ENCODE data around the gene DOCK1.

DNA sequence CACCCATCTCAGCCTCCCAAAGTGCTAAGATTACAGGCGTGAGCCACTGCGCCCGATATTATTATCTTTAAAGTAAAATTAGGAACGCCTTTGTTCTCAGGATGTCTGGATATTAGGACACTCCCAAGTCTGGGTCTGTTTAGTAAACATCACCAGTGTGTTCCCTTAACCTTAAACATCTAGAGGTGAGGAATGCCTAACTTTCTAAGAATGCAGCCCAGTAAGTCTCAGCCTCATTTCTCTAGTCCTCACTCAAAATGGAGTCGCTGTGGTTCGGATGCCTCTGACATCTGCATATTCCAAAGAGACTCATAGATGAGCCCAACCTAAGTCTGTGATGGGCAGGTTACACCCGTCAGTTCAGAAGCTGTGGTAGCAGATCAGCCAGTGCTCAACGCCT lies 295.4 kb downstream of the DOCK1 start:
- TF ChIP-seq CTCF (conservative IDR thresholded peaks at IDR 0.05 in 1 of 2, IDR thresholded peaks at IDR 0.05 in 1 of 2; ENCODE audit: low read depth in 1 of 2, low read length in 2 of 2) (no peak), EZH2 (IDR thresholded peaks at IDR 0.05; ENCODE audit: low read length, missing control alignments) (no peak)

Measured in fibroblast of lung (primary cell).